HCT116 (cell line): ENCODE data around the gene PCYT1A. TPM values are rescaled to one million over a fixed set of nuclear protein-coding genes. Genes with fewer than 3 reads are reported as not detected.

Source experiments
- ATAC-seq: fragments of 200-7000 bp; cut with Tn5 transposase; 2 replicates; pipeline ENCODE4 v1.9.1; 2020; ENCODE audit warnings: mild to moderate bottlenecking, moderate library complexity
- BruUV-seq: library from RNA; stranded (reverse); fragments of 400-500 nt; replicated peaks from 2 replicates; lab custom pipeline; 2021; lab: Mats Ljungman, UMichigan
- CTCF ChIA-PET: fragments of 300-600 bp; sonication (Branson Sonifier 250); formaldehyde crosslinking; loops from one replicate; lab custom pipeline; 2021; ENCODE audit warnings: antibody characterized with exemption; lab: Charles Lee
- POLR2A ChIA-PET: fragments of 300-600, 350-600 bp; sonication (Branson Sonifier 250); formaldehyde crosslinking; loops from one replicate; lab custom pipeline; 2021; ENCODE audit warnings: antibody characterized with exemption; lab: Charles Lee
- RAD21 ChIA-PET, 2 experiments: fragments of 300-600 bp; sonication (Branson Sonifier 250); formaldehyde crosslinking; loops; one replicate each; lab custom pipeline; 2023; ENCODE audit warnings: low total read pairs in 2 of 2; ENCODE audit not compliant: uncharacterized antibody in 2 of 2, unreplicated experiment in 2 of 2, low non-redundant PET in 1 of 2; lab: Charles Lee
- DNase-seq: peaks from one replicate; pipeline ENCODE4 v3.0.0-alpha.2; 2010; ENCODE audit warnings: low read depth, low spot score
- H2AFZ ChIP-seq: fragments of 200-600 bp; shearing (Covaris generic), sonication (generic); 2 replicates; pipeline ENCODE4 v1.6.1; 2017; ENCODE audit warnings: low read depth, mixed run types, mixed read lengths, antibody characterized with exemption, low read length; ENCODE audit not compliant: poor library complexity, severe bottlenecking
- H3K27ac ChIP-seq: 2 replicates; pipeline ENCODE4 v1.5.1; 2012; ENCODE audit warnings: low read depth, low read length
- H3K27me3 ChIP-seq: fragments of 200-600 bp; sonication (generic); 2 replicates; pipeline ENCODE4 v1.6.1; 2016; ENCODE audit warnings: mixed run types, low read length, mixed read lengths; ENCODE audit not compliant: insufficient read depth
- H3K36me3 ChIP-seq, 2 experiments: fragments of 200-500 bp in 1 of 2; fragments of 200-600 bp in 1 of 2; sonication (Bioruptor generic) in 1 of 2; sonication (generic) in 1 of 2; 2 replicates each; pipeline versions ENCODE4 v1.5.1 to v1.6.1; 2014 to 2016; ENCODE audit warnings: low read length in 2 of 2, inconsistent platforms in 1 of 2, mixed read lengths in 1 of 2, mixed run types in 1 of 2; ENCODE audit not compliant: insufficient read depth in 2 of 2, control insufficient read depth in 1 of 2
- H3K4me1 ChIP-seq, 2 experiments: fragments of 200-600 bp in 1 of 2; sonication (generic) in 1 of 2; 2 replicates each; pipeline versions ENCODE4 v1.5.1 to v1.6.1; 2012 to 2017; ENCODE audit warnings: low read length in 2 of 2, inconsistent platforms in 1 of 2, mild to moderate bottlenecking in 1 of 2, mixed read lengths in 1 of 2, mixed run types in 1 of 2, moderate library complexity in 1 of 2; ENCODE audit not compliant: insufficient read depth in 2 of 2, control insufficient read depth in 1 of 2
- H3K4me2 ChIP-seq: fragments of 200-600 bp; sonication (generic); 2 replicates; pipeline ENCODE4 v1.6.1; 2017; ENCODE audit warnings: mixed run types, low read length, mixed read lengths
- H3K4me3 ChIP-seq, 2 experiments: fragments of 200-600 bp in 1 of 2; sonication (generic) in 1 of 2; replicated peaks in 1 of 2; 2 replicates each; pipeline ENCODE4 v1.5.1; 2011 to 2016; ENCODE audit warnings: low read length in 2 of 2, control low read depth in 1 of 2, low read depth in 1 of 2, mild to moderate bottlenecking in 1 of 2, mixed read lengths in 1 of 2, mixed run types in 1 of 2
- H3K79me2 ChIP-seq: fragments of 200-600 bp; sonication (generic); 2 replicates; pipeline ENCODE4 v1.6.1; 2017; ENCODE audit warnings: mild to moderate bottlenecking, mixed run types, low read length, moderate library complexity, mixed read lengths; ENCODE audit not compliant: insufficient read depth
- H3K9ac ChIP-seq: fragments of 200-600 bp; sonication (generic); 2 replicates; pipeline ENCODE4 v1.6.1; 2016; ENCODE audit warnings: low read length, mixed read lengths
- H3K9me2 ChIP-seq: fragments of 200-600 bp; sonication (generic), shearing (Covaris generic); 2 replicates; pipeline ENCODE4 v1.6.1; 2017; ENCODE audit warnings: mixed run types, mild to moderate bottlenecking, moderate library complexity; ENCODE audit not compliant: insufficient read depth
- H3K9me3 ChIP-seq, 2 experiments: fragments of 200-500 bp in 1 of 2; fragments of 200-600 bp in 1 of 2; sonication (Bioruptor generic) in 1 of 2; sonication (generic) in 1 of 2; 2 replicates each; pipeline ENCODE4 v1.6.1; 2014 to 2017; ENCODE audit warnings: low read length in 2 of 2, mixed read lengths in 2 of 2, inconsistent platforms in 1 of 2, low read depth in 1 of 2, mild to moderate bottlenecking in 1 of 2, mixed run types in 1 of 2, moderate library complexity in 1 of 2; ENCODE audit not compliant: control insufficient read depth in 1 of 2, insufficient read depth in 1 of 2
- H4K20me1 ChIP-seq: fragments of 200-600 bp; sonication (generic), shearing (Covaris generic); 2 replicates; pipeline ENCODE4 v1.6.1; 2017; ENCODE audit warnings: mixed run types, mild to moderate bottlenecking, moderate library complexity; ENCODE audit not compliant: insufficient read depth
- CBX3 ChIP-seq: IDR thresholded peaks from 2 replicates; pipeline ENCODE4 v1.6.1; 2012; ENCODE audit warnings: low read depth
- CEBPB ChIP-seq: IDR thresholded peaks from 2 replicates; pipeline ENCODE4 v1.6.1; 2012; ENCODE audit warnings: low read depth
- ELF1 ChIP-seq: IDR thresholded peaks from 2 replicates; pipeline ENCODE4 v1.6.1; 2012; ENCODE audit warnings: low read depth, borderline replicate concordance
- EZH2 ChIP-seq: fragments of 200-600 bp; sonication (generic); IDR thresholded peaks from 2 replicates; pipeline ENCODE4 v1.6.1; 2017; ENCODE audit warnings: antibody characterized with exemption, mixed run types
- FOSL1 ChIP-seq: IDR thresholded peaks from 2 replicates; pipeline ENCODE4 v1.6.1; 2012; ENCODE audit warnings: low read depth
- JUND ChIP-seq: IDR thresholded peaks from 2 replicates; pipeline ENCODE4 v1.6.1; 2012
- POLR2A ChIP-seq: IDR thresholded peaks from 2 replicates; pipeline ENCODE4 v1.7.0; 2011; ENCODE audit warnings: borderline replicate concordance; ENCODE audit not compliant: insufficient read depth, insufficient read length; ENCODE audit errors: extremely low read depth
- POLR2AphosphoS5 ChIP-seq: IDR thresholded peaks from 2 replicates; pipeline ENCODE4 v1.6.1; 2011; ENCODE audit warnings: mild to moderate bottlenecking, low read depth, low read length, moderate library complexity
- RAD21 ChIP-seq: IDR thresholded peaks from 2 replicates; pipeline ENCODE4 v1.6.1; 2012; ENCODE audit warnings: low read depth, mild to moderate bottlenecking
- SIN3A ChIP-seq: IDR thresholded peaks from 2 replicates; pipeline ENCODE4 v1.6.1; 2012; ENCODE audit warnings: low read depth
- SRF ChIP-seq: IDR thresholded peaks from 2 replicates; pipeline ENCODE4 v1.6.1; 2012; ENCODE audit warnings: low read depth
- TCF7L2 ChIP-seq: IDR thresholded peaks from 2 replicates; pipeline ENCODE4 v1.7.0; 2011; ENCODE audit warnings: borderline replicate concordance, inconsistent platforms; ENCODE audit not compliant: insufficient read depth, insufficient read length; ENCODE audit errors: extremely low read depth
- ZNF274 ChIP-seq: fragments of 200-500 bp; sonication (Bioruptor generic); IDR thresholded peaks from 2 replicates; pipeline ENCODE4 v1.6.1; 2014; ENCODE audit warnings: mild to moderate bottlenecking, low read depth, low read length, inconsistent platforms
- intact Hi-C: fragments of 100-400 bp; cut with micrococcal nuclease; formaldehyde crosslinking; loops from 2 replicates; pipeline ENCODE4 v1.10.0; 2022
- total RNA-seq: library from RNA; stranded (reverse); gene quantifications from one replicate; pipeline ENCODE4 v1.2.1, GENCODE V29; 2021; ENCODE audit not compliant: unreplicated experiment
- TF ChIP-seq, protein P1 (sequence below), 3 experiments: fragments of 200-600 bp in 1 of 3; sonication (generic) in 1 of 3; IDR thresholded peaks in 2 of 3; conservative IDR thresholded peaks in 1 of 3; 2 replicates each; pipeline ENCODE4 v1.5.1; 2012 to 2017; ENCODE audit warnings: low read depth in 2 of 3, low read length in 2 of 3, antibody characterized with exemption in 1 of 3, borderline replicate concordance in 1 of 3, control low read depth in 1 of 3, mild to moderate bottlenecking in 1 of 3, mixed read lengths in 1 of 3, mixed run types in 1 of 3, moderate library complexity in 1 of 3; ENCODE audit not compliant: insufficient read depth in 1 of 3
- TF ChIP-seq, protein P2 (sequence below): IDR thresholded peaks from 2 replicates; pipeline ENCODE4 v1.6.1; 2012

The PCYT1A gene
- total RNA-seq, 1 experiment from 2014 or later = 32.1 TPM

DNA sequence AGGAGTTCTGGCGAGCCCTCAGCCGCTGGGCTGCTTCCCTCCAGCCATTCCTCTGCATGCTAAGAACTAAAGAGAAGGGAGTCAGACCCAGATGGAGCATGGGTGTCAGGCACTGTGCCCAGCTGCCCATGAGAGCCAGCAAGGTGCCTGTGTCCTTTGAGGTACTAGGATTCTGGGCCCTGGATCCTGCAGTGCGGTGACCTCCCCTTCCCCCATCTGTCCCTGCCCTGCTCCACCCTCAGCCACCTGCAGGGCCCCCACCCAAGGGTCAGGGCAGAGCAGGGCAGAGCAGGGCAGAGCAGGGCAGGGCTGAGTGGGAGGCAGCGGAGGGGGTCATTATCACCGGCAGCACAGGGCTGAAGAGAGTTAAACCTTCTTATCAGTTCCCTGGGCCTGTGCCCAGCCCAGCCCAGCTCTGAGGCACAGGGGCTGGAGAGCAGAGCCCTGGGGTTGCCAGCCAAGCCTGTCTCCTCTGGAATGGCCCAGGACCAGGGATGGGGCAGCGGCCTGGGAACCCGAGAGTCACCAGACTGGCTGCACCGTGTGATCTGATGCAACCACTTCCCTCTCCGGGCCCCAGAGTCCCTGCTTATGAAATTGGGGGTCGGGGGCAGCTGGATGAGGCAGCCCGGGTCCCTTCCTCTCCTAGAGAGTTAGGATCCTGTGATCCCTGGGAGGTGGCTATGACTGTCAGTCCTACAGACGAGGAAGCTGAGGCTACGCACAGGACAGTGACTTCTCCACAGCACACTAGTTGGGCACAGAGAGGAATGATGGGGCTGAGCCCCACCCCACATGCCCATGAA is 93.6 kb downstream of the PCYT1A start:
- no peaks in the 10 kb centered on the region for H3K79me2 ChIP-seq
- ATAC-seq (no peak), DNase-seq (no peak)
- no peaks in the 10 kb centered on the region for H3K36me3 ChIP-seq
- CTCF ChIA-PET = no interaction called here
- intact Hi-C loops = no loop called here
- H3K4me1 ChIP-seq = no peaks in the 10 kb centered on the region; a peak in 1 of 4 replicates
- BruUV-seq = no TSS peak
- H2AFZ ChIP-seq = no peak overlapping the region
- POLR2A ChIA-PET = no interaction called here
- H4K20me1 ChIP-seq = no peaks in the 10 kb centered on the region
- no peaks in the 10 kb centered on the region for H3K9me3 ChIP-seq
- no peaks in the 10 kb centered on the region for H3K9me2 ChIP-seq
- no peak overlapping the region for H3K4me3 ChIP-seq
- no peak overlapping the region for H3K9ac ChIP-seq
- no peak overlapping the region for H3K27ac ChIP-seq
- no peak overlapping the region for H3K4me2 ChIP-seq
- no peak for TF ChIP-seq POLR2A
- TF ChIP-seq TCF7L2 = no peak
- TF ChIP-seq, protein P1, sequence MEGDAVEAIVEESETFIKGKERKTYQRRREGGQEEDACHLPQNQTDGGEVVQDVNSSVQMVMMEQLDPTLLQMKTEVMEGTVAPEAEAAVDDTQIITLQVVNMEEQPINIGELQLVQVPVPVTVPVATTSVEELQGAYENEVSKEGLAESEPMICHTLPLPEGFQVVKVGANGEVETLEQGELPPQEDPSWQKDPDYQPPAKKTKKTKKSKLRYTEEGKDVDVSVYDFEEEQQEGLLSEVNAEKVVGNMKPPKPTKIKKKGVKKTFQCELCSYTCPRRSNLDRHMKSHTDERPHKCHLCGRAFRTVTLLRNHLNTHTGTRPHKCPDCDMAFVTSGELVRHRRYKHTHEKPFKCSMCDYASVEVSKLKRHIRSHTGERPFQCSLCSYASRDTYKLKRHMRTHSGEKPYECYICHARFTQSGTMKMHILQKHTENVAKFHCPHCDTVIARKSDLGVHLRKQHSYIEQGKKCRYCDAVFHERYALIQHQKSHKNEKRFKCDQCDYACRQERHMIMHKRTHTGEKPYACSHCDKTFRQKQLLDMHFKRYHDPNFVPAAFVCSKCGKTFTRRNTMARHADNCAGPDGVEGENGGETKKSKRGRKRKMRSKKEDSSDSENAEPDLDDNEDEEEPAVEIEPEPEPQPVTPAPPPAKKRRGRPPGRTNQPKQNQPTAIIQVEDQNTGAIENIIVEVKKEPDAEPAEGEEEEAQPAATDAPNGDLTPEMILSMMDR (IDR thresholded peaks at IDR 0.05 in 2 of 3, conservative IDR thresholded peaks at IDR 0.05 in 1 of 3; ENCODE audit: borderline replicate concordance in 1 of 3, insufficient read depth in 1 of 3, low read depth in 2 of 3, low read length in 2 of 3) = no peak
- no peak for TF ChIP-seq RAD21
- TF ChIP-seq ELF1 = no peak
- no peak for TF ChIP-seq JUND
- TF ChIP-seq POLR2AphosphoS5 = no peak
- TF ChIP-seq, protein P2, sequence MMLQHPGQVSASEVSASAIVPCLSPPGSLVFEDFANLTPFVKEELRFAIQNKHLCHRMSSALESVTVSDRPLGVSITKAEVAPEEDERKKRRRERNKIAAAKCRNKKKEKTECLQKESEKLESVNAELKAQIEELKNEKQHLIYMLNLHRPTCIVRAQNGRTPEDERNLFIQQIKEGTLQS = no peak
- TF ChIP-seq ZNF274 = no peak
- TF ChIP-seq FOSL1 = no peak
- no peak for TF ChIP-seq CBX3
- TF ChIP-seq SIN3A = no peak
- TF ChIP-seq SRF = no peak
- no peak for TF ChIP-seq CEBPB
- TF ChIP-seq EZH2 = no peak
- RAD21 ChIA-PET = no interaction called here
- H3K27me3 ChIP-seq = no peaks in the 10 kb centered on the region
